ENCODE data around the gene NPW. TPM values are rescaled to one million over a fixed set of nuclear protein-coding genes. Genes with fewer than 3 reads are reported as not detected.
A peak's percentile ranks its signal among the peaks of the same experiment; 100 is the strongest.

Gene NPW
- total and polyA plus RNA-seq, 2 of the 8 experiments (the other 6 are each of a cell fraction or from before 2014, with no cell fraction given) = 4.0 to 10.3 TPM

DNA sequence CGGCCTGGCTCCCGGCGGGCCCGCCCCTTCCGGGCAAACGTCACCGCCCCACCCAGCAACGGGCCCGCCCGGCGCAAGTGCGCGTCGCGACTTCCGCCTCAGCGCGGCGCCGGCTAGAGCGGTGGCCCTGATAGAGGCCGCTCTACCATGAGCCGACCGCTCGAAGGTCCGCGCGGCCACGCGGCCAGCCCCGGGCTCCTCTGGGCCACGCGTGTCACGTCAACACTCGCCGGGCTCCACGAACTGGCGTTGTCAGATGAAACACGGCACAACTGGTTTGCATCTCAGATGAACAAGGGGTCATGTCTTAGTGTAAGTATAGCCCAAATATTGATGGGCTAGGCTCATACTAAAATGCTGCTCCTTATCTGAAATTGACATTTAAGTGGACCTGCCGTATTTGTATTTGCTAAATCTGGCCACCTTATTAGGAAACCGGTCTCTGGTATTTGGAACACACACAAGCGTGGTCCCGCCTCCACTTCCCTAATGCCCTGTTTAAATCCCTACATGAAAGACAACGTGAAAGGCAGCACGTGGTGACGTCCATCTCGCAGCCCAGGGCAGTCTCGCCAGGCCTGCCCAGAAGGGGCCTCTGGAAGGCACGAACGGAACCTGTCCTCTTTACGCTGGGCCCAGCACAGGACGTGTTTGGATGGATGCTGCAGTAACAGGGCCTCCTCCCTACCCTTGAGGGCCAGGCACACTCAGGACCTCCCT is 9.6 kb upstream of the NPW start, which contains the start of gene ZNF598:
Gene ZNF598, minus strand, starts transcription at position 31 of the 720 bp plus-strand sequence.
- CTCF ChIA-PET (ENCODE audit: partially characterized antibody) = no interaction called here
- TF ChIP-seq CTBP2 (IDR thresholded peaks at IDR 0.05; ENCODE audit: borderline replicate concordance, insufficient read depth, insufficient read length, low read length) = no peak
- no peak for TF ChIP-seq SUZ12 (IDR thresholded peaks at IDR 0.05; ENCODE audit: low read length)
- TF ChIP-seq, protein P1, sequence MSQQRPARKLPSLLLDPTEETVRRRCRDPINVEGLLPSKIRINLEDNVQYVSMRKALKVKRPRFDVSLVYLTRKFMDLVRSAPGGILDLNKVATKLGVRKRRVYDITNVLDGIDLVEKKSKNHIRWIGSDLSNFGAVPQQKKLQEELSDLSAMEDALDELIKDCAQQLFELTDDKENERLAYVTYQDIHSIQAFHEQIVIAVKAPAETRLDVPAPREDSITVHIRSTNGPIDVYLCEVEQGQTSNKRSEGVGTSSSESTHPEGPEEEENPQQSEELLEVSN (IDR thresholded peaks at IDR 0.05) = 0 out of 2 replicates have a peak, but pooled peaks have one; percentile 63
- TF ChIP-seq KDM4A (IDR thresholded peaks at IDR 0.05; ENCODE audit: low read depth, low read length, severe bottlenecking) = peak; percentile 80
- TF ChIP-seq, protein P2, sequence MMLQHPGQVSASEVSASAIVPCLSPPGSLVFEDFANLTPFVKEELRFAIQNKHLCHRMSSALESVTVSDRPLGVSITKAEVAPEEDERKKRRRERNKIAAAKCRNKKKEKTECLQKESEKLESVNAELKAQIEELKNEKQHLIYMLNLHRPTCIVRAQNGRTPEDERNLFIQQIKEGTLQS (IDR thresholded peaks at IDR 0.05; ENCODE audit: insufficient read depth, low read depth, low read length) = no peak
- TF ChIP-seq BRCA1 (IDR thresholded peaks at IDR 0.05; ENCODE audit: low read depth, low read length) = no peak
- TF ChIP-seq BACH1 (IDR thresholded peaks at IDR 0.05; ENCODE audit: low read length) = 0 out of 2 replicates have a peak, but pooled peaks have one; percentile 16
- TF ChIP-seq TCF12 (IDR thresholded peaks at IDR 0.05; ENCODE audit: low read depth, low read length) = 0 out of 2 replicates have a peak, but pooled peaks have one; percentile 10
- no peak for TF ChIP-seq SP1 (IDR thresholded peaks at IDR 0.05; ENCODE audit: low read depth, low read length)
- TF ChIP-seq NANOG (IDR thresholded peaks at IDR 0.05; ENCODE audit: insufficient read depth, low read depth, low read length, poor library complexity, severe bottlenecking) = no peak

More for the DNA sequence above, 9.6 kb upstream of the NPW start, which contains the start of gene ZNF598:
- peak within 1 kb of the TSS; percentile 36; the same call in 1 of the 2 replicates for H2BK15ac ChIP-seq (ENCODE audit: low read length)
- peak within 1 kb of the TSS; percentile 66 to 95 (median 83) for H3K4me3 ChIP-seq (ENCODE audit: extremely low read depth in 1 of 4, insufficient read depth in 2 of 4, low read depth in 3 of 4, low read length in 4 of 4)
- FAIRE-seq (no peak), DNase-seq (ENCODE audit: low read depth in 1 of 2, low spot score in 2 of 2) (peak in 1 of 2 experiments; percentile 82)
- peak within 1 kb of the TSS; percentile 4 for H2AFZ ChIP-seq (ENCODE audit: low read length)
- H2BK20ac ChIP-seq (ENCODE audit: low read length) = no peak within 1 kb of the TSS
- H2BK120ac ChIP-seq (replicated peaks; ENCODE audit: low read depth, low read length) = peak within 1 kb of the TSS; percentile 51
- POLR2A ChIA-PET (ENCODE audit: partially characterized antibody) = interaction anchor here (0.6 to 2.8 kb wide), 8 partner anchors 13 to 145 kb away, joined by 3 to 17 read pairs (median 6); partner anchors contain the start of genes RPS2, TBL3 and TRAF7
- H3K4me2 ChIP-seq (ENCODE audit: insufficient read depth in 1 of 2, low read depth in 2 of 2, low read length in 2 of 2) = peak within 1 kb of the TSS; percentile 89 to 92
- no peak within 1 kb of the TSS for H3K23ac ChIP-seq (ENCODE audit: insufficient read length)
- peaks cover 3 to 26% (median 15%) of the 10 kb centered on the region in 4 experiments for H3K4me1 ChIP-seq (replicated peaks in 1 of 4; ENCODE audit: control insufficient read depth in 3 of 4, insufficient read depth in 4 of 4, low read length in 3 of 4)
- H3K4ac ChIP-seq (replicated peaks; ENCODE audit: insufficient read length, low read depth, low read length) = peak within 1 kb of the TSS; percentile 96
- peak within 1 kb of the TSS; percentile 67 for H3K14ac ChIP-seq (ENCODE audit: insufficient read length)
- peak within 1 kb of the TSS; percentile 3 for H3K56ac ChIP-seq (replicated peaks; ENCODE audit: insufficient read length, low read depth, low read length)
- H3K27me3 ChIP-seq (replicated peaks in 1 of 4; ENCODE audit: control insufficient read depth in 3 of 4, extremely low read depth in 1 of 4, insufficient read depth in 3 of 4, low read length in 3 of 4) = no peaks in the 10 kb centered on the region
- WGBS, 2 experiments (ENCODE audit: extremely low coverage in 1 of 2, insufficient coverage in 1 of 2, insufficient read length in 1 of 2, insufficient replicate concordance in 2 of 2, low coverage in 1 of 2, low lambda C conversion rate in 2 of 2, missing lambda C conversion rate in 1 of 2) = 7% methylated on average over 34 of the region's 52 CpGs; no CpG with 5 or more reads in 1 of the 2 experiments
- H3K9me3 ChIP-seq (ENCODE audit: insufficient read depth in 2 of 2, low read depth in 1 of 2, low read length in 1 of 2) = no peaks in the 10 kb centered on the region
- H3K79me1 ChIP-seq (ENCODE audit: low read depth, low read length) = peaks cover 9% of the 10 kb centered on the region; the same call in 1 of the 2 replicates
- 0 out of 8 replicates have a peak, but pooled peaks cover 0 to 2% (median 0%) of the 10 kb centered on the region in 4 experiments for H3K36me3 ChIP-seq (ENCODE audit: control insufficient read depth in 2 of 4, insufficient read depth in 4 of 4, low read length in 3 of 4)
- H2AK5ac ChIP-seq (ENCODE audit: low read depth, low read length) = peak within 1 kb of the TSS; percentile 53
- peak within 1 kb of the TSS; percentile 98 for H3K18ac ChIP-seq (ENCODE audit: extremely low read depth, low read length)
- H2BK5ac ChIP-seq (ENCODE audit: low read depth, low read length) = peak within 1 kb of the TSS; percentile 79
- peak within 1 kb of the TSS; percentile 98 for H4K91ac ChIP-seq (replicated peaks; ENCODE audit: insufficient read length, low read length)
- peaks cover 15 to 36% of the 10 kb centered on the region in 2 experiments for H4K20me1 ChIP-seq (replicated peaks in 1 of 2; ENCODE audit: control insufficient read depth in 1 of 2, insufficient read depth in 2 of 2, low read length in 2 of 2)
- H4K5ac ChIP-seq (ENCODE audit: insufficient read length, low read depth, low read length) = peak within 1 kb of the TSS; percentile 96
- H3K9ac ChIP-seq (replicated peaks in 1 of 4; ENCODE audit: extremely low read depth in 1 of 4, low read depth in 3 of 4, low read length in 3 of 4) = peak within 1 kb of the TSS; percentile 79 to 83 (median 80)
- peaks cover 12% of the 10 kb centered on the region; the same call in 1 of the 2 replicates for H3K23me2 ChIP-seq (ENCODE audit: low read depth, low read length)
- H3K27ac ChIP-seq (ENCODE audit: low read depth, low read length) = peak within 1 kb of the TSS; percentile 61
- H3K79me2 ChIP-seq (ENCODE audit: control insufficient read depth in 1 of 2, insufficient read depth in 2 of 2, low read length in 2 of 2) = peaks cover 22 to 43% of the 10 kb centered on the region in 2 experiments; a peak in 3 of 4 replicates
- H4K8ac ChIP-seq (ENCODE audit: extremely low read depth, insufficient read depth, low read length) = peak within 1 kb of the TSS; percentile 84
- no peak within 1 kb of the TSS for H2BK12ac ChIP-seq (ENCODE audit: low read depth, low read length)
